Type B pancreatic cell (in vitro differentiated cells): ENCODE results near the gene LRRFIP1. TPM values are rescaled to one million over a fixed set of nuclear protein-coding genes. Genes with fewer than 3 reads are reported as not detected.

ENCODE experiments used
- DNase-seq: peaks from one replicate; pipeline ENCODE4 v3.0.0; 2021; ENCODE audit warnings: mixed read lengths; ENCODE audit not compliant: unreplicated experiment; ENCODE audit errors: extremely low spot score
- H3K27ac Mint-ChIP-seq: 2 replicates; pipeline ENCODE4 v1.8.0; 2021; ENCODE audit warnings: mild to moderate bottlenecking, mixed read lengths
- H3K27me3 Mint-ChIP-seq: 2 replicates; pipeline ENCODE4 v1.8.0; 2021; ENCODE audit warnings: mixed read lengths
- H3K36me3 Mint-ChIP-seq: 2 replicates; pipeline ENCODE4 v1.8.0; 2021; ENCODE audit warnings: mixed read lengths
- H3K4me1 Mint-ChIP-seq: one replicate; pipeline ENCODE4 v1.8.0; 2021; ENCODE audit warnings: mixed read lengths; ENCODE audit not compliant: unreplicated experiment
- H3K4me3 Mint-ChIP-seq: 2 replicates; pipeline ENCODE4 v1.8.0; 2021; ENCODE audit warnings: mild to moderate bottlenecking, mixed read lengths
- H3K9me3 Mint-ChIP-seq: 2 replicates; pipeline ENCODE4 v1.8.0; 2021; ENCODE audit warnings: mixed read lengths
- CTCF ChIP-seq: fragments of 200-600 bp; sonication (generic); conservative IDR thresholded peaks from 2 replicates; pipeline ENCODE4 v1.5.0; 2021; ENCODE audit warnings: antibody characterized with exemption, mild to moderate bottlenecking
- total RNA-seq: library from RNA; stranded (reverse); gene quantifications from 2 replicates; pipeline ENCODE4 v1.2.1, GENCODE V29; 2021; ENCODE audit warnings: low replicate concordance

LRRFIP1 gene
- total RNA-seq, 1 donor from 2014 or later, result 53.8 TPM

- H3K27me3 Mint-ChIP-seq, result no peaks in the 10 kb centered on the region
Observed at GRCh38 chr2:237653776-237654558, 26.6 kb downstream of the LRRFIP1 start.

GRCh38 chr2:237657063-237657462 lies 29.7 kb downstream of the LRRFIP1 start:
- Mint-ChIP-seq H3K9me3 (peaks cover 10% of the 10 kb centered on the region), H3K27ac (no peak overlapping the region), H3K4me3 (no peak overlapping the region), H3K27me3 (no peaks in the 10 kb centered on the region), H3K36me3 (peaks cover 16% of the 10 kb centered on the region), H3K4me1 (peaks cover 13% of the 10 kb centered on the region)
- no peak for DNase-seq
- no peak for TF ChIP-seq CTCF

More at GRCh38 chr2:237653776-237654558, 26.6 kb downstream of the LRRFIP1 start:
- H3K36me3 Mint-ChIP-seq, result peaks cover 28% of the 10 kb centered on the region
- H3K27ac Mint-ChIP-seq, result no peak overlapping the region
- no peak overlapping the region for H3K4me3 Mint-ChIP-seq
- TF ChIP-seq CTCF, result no peak
- DNase-seq, result no peak
- no peaks in the 10 kb centered on the region for H3K4me1 Mint-ChIP-seq
- peaks cover 14% of the 10 kb centered on the region for H3K9me3 Mint-ChIP-seq

- H3K4me1 Mint-ChIP-seq, result peaks cover 31% of the 10 kb centered on the region
- no peaks in the 10 kb centered on the region for H3K27me3 Mint-ChIP-seq
- no peak for DNase-seq
- H3K4me3 Mint-ChIP-seq, result peak overlapping the region; percentile 70
- no peak for TF ChIP-seq CTCF
- H3K9me3 Mint-ChIP-seq, result peaks cover 6% of the 10 kb centered on the region
- H3K36me3 Mint-ChIP-seq, result peaks cover 7% of the 10 kb centered on the region
- H3K27ac Mint-ChIP-seq, result peak overlapping the region; percentile 94
Observed at GRCh38 chr2:237660381-237660900, 33.1 kb downstream of the LRRFIP1 start.

- DNase-seq, result no peak
- peak overlapping the region; percentile 94 for H3K27ac Mint-ChIP-seq
- no peaks in the 10 kb centered on the region for H3K27me3 Mint-ChIP-seq
- TF ChIP-seq CTCF, result no peak
- H3K9me3 Mint-ChIP-seq, result peaks cover 6% of the 10 kb centered on the region
- no peak overlapping the region for H3K4me3 Mint-ChIP-seq
- H3K36me3 Mint-ChIP-seq, result peaks cover 7% of the 10 kb centered on the region
- H3K4me1 Mint-ChIP-seq, result peaks cover 31% of the 10 kb centered on the region
Observed at GRCh38 chr2:237661270-237661669, 33.9 kb downstream of the LRRFIP1 start.

GRCh38 chr2:237661799-237662328 lies 34.5 kb downstream of the LRRFIP1 start:
- peak overlapping the region; percentile 94 for H3K27ac Mint-ChIP-seq
- peak overlapping the region; percentile 64 for H3K4me3 Mint-ChIP-seq
- no peak for DNase-seq
- peaks cover 5% of the 10 kb centered on the region for H3K9me3 Mint-ChIP-seq
- no peaks in the 10 kb centered on the region for H3K27me3 Mint-ChIP-seq
- no peak for TF ChIP-seq CTCF
- peaks cover 36% of the 10 kb centered on the region for H3K4me1 Mint-ChIP-seq
- H3K36me3 Mint-ChIP-seq, result peaks cover 6% of the 10 kb centered on the region
